ENCODE results near the gene TRUB2.

Gene TRUB2

DNA sequence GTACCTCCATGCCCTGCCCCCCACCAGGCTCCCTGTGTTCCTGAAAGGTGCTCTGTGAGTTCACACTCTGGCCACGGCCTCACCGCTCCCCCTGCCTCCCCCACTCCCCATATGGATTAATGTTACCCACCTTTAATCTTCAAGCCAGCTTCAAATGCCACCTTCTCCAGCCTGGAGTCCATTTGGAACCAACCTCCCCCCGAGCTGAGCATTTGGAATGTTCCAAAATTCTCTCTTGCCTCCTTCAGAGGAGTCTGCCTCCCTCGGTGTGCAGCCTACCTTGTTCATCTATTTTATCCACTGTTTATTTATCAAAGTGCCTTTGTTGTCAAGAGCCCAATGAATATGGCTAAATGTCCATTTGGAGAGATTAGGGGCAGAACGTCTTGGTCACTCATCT, 50.7 kb downstream of the TRUB2 start:
- H3K4me3 ChIP-seq (ENCODE audit: low read depth, low read length): peak overlapping the region; percentile 10; the same call in 1 of the 2 replicates
- TF ChIP-seq CTCF (IDR thresholded peaks at IDR 0.05; ENCODE audit: control insufficient read depth, extremely low read depth, insufficient read depth): no peak
- no peak for DNase-seq (ENCODE audit: low read depth)

GRCh38 chr9:128271112-128271511, 51.1 kb downstream of the TRUB2 start:
- peak; percentile 62 for DNase-seq (ENCODE audit: low read depth)
- H3K4me3 ChIP-seq (ENCODE audit: low read depth, low read length): peak overlapping the region; percentile 10; the same call in 1 of the 2 replicates
- TF ChIP-seq CTCF (IDR thresholded peaks at IDR 0.05; ENCODE audit: control insufficient read depth, extremely low read depth, insufficient read depth): no peak

DNA sequence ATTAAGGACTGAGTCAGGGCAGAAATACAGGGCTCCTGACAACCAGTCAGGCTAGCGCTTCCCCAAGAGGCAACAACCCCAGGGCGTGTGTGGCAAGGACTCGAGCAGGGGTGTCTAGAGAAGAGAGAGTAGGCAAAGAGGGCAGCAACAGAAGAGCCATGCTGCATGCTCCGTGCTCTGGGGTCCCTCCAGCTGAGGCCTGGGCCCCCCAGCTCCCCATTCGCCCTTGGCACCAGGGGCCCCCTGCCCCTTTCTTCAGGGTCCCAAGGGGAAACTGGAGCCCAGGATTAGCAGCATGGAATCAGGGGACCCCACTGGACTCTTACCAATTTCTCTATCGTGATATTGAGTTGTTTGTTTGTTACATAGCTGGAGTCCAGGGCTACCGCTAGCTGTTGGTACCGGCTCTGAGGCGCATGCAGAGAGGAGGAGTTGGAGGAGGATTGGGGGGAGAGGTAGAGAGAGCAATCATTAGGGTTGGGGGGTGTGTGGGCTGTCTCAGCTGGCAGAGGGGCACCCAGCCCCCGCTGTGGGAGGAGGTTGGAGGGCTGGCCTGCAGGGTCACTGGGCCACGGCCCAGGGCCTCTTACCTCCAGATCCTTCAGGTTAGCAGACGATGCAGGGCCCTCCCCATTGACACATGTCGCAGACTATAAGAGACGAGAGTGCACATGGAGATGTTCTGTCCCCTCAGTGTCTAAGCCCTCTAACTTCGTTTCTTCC, 55.2 kb downstream of the TRUB2 start:
- H3K4me3 ChIP-seq (ENCODE audit: low read depth, low read length): no peak overlapping the region
- no peak for DNase-seq (ENCODE audit: low read depth)
- TF ChIP-seq CTCF (IDR thresholded peaks at IDR 0.05; ENCODE audit: control insufficient read depth, extremely low read depth, insufficient read depth): no peak

- no peak for DNase-seq (ENCODE audit: low read depth)
- TF ChIP-seq CTCF (IDR thresholded peaks at IDR 0.05; ENCODE audit: control insufficient read depth, extremely low read depth, insufficient read depth): no peak
- H3K4me3 ChIP-seq (ENCODE audit: low read depth, low read length): no peak overlapping the region
Measured at GRCh38 chr9:128265348-128265847, 56.8 kb downstream of the TRUB2 start.

DNA sequence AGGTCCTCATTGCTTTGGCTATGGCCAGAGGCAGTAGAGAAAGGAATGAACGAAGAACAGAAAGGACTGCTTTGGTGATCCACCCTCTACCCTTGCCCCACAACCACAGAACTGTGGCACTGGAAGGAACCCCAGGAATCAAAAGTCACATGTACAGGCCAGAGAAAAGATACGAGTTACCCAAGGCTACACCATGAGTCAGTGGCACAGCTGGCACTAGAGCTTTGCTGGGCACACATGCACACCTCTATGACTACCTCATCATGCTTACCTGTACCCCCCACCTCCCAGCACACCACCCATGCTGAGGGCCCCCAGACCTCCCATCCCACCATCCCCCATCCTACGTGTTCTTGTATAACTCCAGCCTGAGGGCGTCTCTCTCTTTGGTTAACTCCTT, 59.6 kb downstream of the TRUB2 start:
- DNase-seq (ENCODE audit: low read depth): no peak
- TF ChIP-seq CTCF (IDR thresholded peaks at IDR 0.05; ENCODE audit: control insufficient read depth, extremely low read depth, insufficient read depth): no peak

GRCh38 chr9:128260340-128260739, 61.9 kb downstream of the TRUB2 start:
- DNase-seq (ENCODE audit: low read depth): no peak
- no peak overlapping the region for H3K4me3 ChIP-seq (ENCODE audit: low read depth, low read length)
- no peak for TF ChIP-seq CTCF (IDR thresholded peaks at IDR 0.05; ENCODE audit: control insufficient read depth, extremely low read depth, insufficient read depth)

More for the DNA sequence above, 59.6 kb downstream of the TRUB2 start:
- no peak overlapping the region for H3K4me3 ChIP-seq (ENCODE audit: low read depth, low read length)

GRCh38 chr9:128259156-128259555, 63.1 kb downstream of the TRUB2 start:
- H3K4me3 ChIP-seq (ENCODE audit: low read depth, low read length): no peak overlapping the region
- DNase-seq (ENCODE audit: low read depth): no peak
- TF ChIP-seq CTCF (IDR thresholded peaks at IDR 0.05; ENCODE audit: control insufficient read depth, extremely low read depth, insufficient read depth): no peak

All from LNCaP clone FGC (cell line).